HG02884 (cell line): Measurements from ENCODE around the gene AKAP10.
"Not testable (repeated sequence)": the region's sequence is repeated elsewhere in the genome, so short reads cannot be mapped to it uniquely, and the experiment has no call there.

Experiments used
- ATAC-seq: cut with Tn5 transposase; IDR thresholded peaks from one replicate; pipeline ENCODE4 v1.9.1; 2021; ENCODE audit warnings: mild to moderate bottlenecking, moderate library complexity; ENCODE audit not compliant: unreplicated experiment

AKAP10 gene

DNA sequence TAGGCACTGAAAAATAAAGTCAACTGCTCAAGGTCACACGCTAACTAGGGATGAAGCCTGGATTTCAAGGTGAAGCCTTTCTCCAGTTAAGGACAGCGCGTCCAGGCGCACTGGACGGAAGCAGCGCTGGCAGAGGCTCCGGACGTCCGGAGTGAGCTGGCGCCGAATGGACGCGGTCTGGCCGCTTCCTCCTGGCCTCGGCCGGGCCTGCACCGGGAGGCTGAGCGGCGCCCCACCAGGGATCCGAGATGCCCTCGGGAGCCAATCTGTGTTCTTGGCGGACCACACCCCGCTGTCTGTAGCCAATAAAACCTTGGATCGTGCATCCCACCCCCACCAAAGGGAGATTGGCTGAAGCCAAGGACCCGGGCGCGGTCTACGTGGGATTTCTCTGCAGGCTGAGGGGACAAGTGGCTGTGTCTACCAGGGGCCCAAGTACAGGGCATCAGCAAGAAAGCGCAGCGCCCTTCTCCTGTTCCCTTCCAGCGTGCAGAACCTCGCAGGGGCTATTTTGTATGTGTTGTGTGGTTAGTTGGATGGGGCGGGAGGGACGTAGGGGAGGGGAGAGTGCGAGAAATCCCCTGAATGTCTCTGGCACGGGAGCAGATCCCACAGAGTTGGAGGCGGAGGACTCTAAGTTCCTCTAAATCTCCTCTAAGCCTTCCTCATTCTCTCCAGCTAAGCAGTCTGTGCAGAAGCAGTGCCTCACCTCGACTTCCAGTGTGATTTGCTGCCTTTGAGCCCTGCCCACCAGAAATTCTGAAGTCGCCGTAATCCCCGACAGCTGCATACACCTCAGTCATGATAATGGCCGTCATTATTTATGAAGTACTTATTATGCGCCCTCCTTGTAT is 2.5 kb upstream of the AKAP10 start:
- ATAC-seq: no peak

DNA sequence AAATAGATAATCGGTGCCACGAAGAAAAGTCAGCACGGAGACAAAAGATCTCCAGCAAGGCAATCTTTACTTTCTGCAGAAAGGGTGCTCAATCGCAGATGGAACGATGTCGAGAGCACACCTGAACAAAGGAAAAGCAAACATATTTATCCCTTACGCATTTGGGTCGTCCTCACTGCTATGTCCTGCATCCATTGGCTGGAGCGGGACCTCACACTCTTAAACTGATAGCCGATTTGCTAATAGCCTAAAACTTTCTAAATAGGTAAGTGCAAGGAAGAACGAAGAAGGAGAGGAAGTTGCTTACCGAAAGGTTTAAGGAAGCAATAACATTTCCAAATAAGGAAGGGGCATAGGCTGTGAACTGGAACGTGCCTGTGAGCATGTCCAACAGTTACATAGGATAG is 1.2 kb upstream of the AKAP10 start:
- no peak for ATAC-seq

DNA sequence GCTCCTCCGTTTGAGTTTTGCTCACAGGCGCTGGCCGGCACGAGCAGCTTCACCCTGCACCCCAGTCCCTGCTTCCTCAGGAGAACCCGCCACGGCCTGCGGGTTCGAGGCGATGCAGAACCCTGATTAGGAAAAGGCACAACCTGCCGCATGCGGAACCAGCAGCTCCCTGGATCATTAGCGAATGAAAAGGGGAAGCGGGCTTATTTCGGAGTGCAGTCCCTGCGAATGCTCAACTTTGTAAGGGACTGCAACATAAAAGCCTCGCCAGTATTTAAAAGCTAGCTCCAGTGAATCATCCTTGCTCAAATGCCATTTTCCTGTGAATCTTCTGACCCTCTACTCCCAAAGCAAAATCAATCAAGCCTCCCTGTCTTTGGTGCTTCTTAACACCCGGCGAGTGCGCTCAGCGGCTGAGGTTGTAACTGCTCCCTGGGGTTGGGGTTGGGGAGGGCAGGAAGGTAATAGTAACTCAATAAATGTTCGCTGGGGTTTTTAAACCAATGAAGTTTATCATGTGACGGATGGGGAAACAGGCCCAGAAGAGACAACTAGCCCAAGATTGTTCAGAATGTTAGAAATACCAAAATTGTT is 678 bp upstream of the AKAP10 start:
- ATAC-seq: peak; percentile 30

DNA sequence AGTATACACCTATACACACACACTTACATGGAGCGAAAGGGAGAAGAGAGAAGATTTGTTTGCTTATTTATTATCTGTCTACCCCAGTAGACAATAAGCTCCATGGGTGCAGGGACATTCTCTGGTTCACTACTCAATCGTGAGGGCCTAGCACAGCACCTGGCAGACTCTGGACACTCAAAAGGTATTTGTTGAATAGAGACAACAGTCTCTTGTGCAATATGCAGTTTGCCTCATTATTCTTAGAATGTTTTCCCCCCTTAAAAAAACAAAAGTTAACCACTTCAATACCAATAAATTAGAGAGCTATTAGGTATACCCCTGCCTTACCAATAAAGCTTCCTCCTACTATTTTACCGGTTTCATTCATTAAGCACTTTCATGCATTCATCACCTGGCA is 2.0 kb downstream of the AKAP10 start:
- ATAC-seq: no peak

DNA sequence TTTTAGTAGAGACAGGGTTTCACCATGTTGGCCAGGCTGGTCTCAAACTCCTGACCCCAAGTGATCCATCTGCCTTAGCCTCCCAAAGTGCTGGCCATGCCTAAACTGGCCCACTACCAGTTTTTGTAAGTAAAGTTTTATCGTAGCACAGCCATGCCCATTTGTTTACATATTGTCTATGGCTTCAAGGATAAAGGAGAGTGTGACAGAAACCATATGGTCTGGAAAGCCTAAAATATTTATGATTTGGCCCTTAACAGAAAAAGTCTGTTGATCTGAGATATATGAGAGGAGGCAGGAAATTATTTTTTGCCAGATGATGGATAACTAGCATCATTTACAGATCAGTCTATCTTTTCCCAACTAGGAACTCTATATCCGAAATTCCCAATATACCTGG is 4.5 kb downstream of the AKAP10 start:
- ATAC-seq: no peak

DNA sequence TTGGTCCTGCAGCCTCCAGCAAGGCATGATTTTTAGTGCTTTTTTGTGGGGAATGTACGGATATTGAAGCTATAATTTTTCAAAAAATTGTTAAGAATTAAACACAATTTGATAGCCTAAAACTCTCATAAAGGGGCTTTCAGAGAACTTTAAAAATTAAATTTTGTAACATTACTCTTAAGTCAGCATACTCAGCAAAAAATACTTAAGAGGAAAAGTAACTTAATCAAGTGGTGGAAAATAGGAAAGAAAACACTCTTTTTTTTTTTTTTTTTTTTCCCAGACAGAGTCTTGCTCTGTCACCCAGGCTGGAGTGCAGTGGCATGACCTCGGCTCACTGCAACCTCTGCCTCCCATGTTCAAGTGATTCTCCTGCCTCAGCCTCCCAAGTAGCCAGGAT is 14.7 kb downstream of the AKAP10 start:
- ATAC-seq: not testable (repeated sequence)

DNA sequence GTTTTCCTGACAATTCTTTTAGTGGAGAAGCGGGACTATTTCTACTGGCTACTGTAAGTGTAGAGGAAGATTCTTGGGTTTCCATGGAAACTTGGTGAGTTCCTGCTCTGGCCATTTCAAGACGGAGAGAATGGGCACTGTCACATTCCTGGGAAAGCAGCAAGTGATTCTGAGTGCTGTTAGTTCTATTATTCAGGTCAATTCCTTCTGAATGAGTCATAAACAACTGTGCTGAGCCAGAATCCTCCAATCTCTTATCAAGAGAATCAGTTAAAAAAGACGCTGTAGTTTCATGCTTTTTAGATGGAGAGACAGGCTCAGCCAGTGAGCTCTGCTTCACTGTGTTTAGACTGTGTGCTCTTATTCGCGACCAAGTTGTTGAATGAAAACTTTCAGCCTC is 19.6 kb downstream of the AKAP10 start:
- no peak for ATAC-seq

DNA sequence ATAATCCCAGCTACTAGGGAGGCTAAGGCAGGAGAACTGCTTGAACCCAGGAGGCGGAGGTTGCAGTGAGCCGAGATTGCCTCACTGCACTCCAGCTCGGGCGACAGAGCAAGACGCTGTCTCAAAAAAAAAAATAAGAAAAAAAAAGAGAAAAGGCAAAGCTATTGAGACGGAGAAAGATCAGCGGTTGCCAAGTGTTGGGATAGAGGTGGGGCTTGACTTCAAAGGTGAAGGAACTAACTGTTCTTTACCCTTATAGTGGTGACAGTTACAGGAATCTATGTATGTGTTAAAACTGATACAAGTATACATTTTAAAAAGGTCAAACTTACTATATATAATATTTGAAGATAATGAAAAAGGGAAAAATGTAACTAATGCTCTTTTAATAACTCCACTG is 22.5 kb downstream of the AKAP10 start:
- no peak for ATAC-seq

DNA sequence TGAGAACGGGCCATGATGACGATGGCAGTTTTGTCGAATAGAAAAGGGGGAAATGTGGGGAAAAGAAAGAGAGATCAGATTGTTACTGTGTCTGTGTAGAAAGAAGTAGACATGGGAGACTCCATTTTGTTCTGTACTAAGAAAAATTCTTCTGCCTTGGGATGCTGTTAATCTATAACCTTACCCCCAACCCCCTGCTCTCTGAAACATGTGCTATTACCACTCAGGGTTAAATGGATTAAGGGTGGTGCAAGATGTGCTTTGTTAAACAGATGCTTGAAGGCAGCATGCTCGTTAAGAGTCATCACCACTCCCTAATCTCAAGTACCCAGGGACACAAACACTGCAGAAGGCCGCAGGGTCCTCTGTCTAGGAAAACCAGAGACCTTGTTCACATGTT is 26.2 kb downstream of the AKAP10 start:
- not testable (repeated sequence) for ATAC-seq

DNA sequence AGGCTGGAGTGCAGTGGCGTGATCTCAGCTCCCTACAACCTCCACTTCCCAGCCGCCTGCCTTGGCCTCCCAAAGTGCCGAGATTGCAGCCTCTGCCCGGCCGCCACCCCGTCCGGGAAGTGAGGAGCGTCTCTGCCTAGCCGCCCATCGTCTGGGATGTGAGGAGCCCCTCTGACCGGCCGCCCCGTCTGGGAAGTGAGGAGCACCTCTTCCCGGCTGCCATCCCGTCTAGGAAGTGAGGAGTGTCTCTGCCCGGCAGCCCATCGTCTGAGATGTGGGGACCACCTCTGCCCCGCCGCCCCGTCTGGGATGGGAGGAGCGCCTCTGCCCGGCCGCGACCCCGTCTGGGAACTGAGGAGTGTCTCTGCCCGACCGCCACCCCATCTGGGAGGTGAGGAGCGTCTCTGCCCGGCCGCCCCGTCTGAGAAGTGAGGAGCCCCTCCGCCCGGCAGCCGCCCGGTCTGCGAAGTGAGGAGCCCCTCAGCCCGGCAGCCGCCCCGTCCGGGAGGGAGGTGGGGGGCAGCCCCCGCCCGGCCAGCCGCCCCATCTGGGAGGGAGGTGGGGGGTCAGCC is 26.9 kb downstream of the AKAP10 start:
- ATAC-seq: not testable (repeated sequence)

DNA sequence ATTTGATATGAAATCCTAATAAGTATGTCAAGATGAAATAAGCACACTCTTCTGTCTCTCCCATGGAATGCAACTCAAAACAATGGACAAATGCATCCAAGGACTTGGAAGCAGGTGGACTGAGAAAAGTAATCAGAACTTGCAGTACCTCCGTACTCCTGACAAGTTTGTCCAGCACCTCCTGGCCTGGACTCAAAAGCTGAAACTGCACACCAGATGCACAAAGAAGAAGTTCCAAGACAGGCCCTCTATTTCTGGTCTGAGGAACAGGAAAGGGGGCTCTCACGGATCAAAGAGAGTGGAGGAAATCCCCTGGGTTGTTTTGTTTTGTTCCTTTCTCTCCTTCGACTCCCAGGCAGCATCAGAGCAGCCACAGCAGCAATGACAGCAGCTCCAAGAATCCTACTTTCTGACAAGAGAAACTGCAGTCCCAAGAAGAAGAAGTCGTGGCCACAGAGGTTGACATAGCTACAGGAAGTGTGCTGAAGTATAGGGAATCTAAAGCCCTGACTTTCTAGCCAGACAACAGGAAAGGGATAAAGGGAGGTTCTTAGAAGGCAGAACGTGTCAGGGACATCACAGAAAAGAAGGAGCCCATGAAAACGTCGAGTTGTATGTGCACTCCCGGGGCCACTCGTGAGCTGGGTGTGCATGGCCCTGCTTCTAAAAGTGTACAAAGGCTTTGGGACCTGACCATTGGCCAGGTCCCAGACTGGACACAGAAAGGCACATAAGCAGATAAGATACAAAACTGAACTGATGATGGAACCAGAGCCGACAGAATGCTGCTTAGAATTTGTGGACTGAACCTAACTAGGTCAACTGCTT is 29.3 kb downstream of the AKAP10 start:
- ATAC-seq: no peak

DNA sequence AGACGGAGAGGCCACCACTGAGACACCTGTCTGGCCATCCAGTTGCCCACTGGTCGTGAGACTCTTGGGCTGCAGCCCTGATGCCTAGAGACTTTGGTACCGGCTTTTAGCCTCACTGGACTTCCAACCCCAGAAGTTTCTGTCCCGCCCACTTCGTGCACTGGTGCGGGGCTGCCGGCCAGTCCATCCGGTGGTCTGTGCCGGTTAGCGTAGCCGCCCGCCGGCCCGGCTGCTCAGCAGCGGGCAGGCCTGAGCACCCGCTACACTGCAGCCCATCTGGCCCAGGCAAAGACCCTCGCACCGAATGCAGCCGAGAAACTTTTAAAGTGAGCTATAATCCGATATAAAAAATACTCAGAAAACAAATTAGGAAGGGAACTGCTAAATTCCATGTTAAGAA is 30.7 kb downstream of the AKAP10 start:
- ATAC-seq: no peak

DNA sequence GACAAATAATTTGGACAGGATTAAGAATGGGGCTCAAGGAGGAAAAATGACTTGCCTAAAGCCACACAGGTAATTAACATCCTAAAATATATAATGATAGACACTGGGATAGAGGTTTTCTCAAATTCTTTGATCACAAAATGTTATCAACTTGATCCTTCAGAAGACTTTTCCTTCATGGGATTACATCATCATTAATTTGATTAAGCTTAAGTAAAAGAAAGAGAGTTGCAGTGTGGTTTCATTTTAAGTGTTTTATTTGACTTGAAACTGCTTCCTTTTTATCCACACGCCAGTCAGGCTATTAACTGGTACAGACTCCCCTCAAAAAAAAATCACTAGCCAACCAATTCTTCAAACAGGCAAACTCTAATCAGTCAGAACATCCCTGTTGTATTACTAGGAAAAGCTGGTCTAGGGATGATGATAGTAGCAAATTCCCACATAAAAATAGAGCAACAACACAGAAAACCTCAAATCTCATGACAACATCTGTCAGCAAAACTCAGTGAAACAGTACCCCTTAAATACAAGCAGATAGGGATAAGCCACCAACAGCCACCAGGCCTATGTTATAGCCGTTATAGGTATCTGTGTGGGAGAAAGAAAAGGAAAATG is 32.5 kb downstream of the AKAP10 start:
- ATAC-seq: no peak

DNA sequence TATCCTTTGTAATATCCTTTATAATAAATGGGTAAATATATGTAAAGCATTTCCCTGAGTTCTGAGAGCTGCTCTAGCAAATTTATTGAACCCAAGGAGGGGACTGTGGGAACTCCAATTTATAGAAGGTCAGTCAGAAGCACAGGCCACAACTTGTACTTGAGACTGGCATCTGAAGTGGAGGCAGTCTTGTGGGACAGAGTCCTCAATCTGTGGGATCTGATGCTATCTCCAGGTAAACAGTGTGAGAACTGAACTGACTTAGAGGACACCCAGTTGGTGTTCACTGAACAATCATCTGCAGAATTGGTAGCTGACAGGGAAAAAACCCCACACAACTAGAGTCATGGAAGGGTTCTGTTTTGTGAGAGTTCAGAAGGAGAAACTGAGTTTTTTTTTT is 34.0 kb downstream of the AKAP10 start:
- no peak for ATAC-seq

DNA sequence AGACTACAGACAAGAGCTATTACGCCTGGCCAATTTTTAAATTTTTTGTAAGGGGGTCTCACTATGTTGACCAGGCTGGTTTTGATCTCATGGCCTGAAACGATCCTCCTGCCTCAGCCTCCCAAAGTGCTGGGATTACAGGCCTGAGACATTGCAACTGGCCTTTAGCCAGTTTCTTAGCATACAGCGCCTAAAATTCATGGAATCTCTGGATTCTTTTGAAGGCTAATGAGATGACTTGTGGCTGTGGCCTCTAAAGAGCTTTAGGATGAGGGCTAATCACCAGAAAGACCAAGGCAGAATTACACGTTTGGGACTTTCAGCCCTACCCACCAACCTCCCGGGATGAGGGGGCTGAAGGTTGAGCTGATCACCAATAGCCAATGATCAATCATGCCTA is 34.6 kb downstream of the AKAP10 start:
- no peak for ATAC-seq

DNA sequence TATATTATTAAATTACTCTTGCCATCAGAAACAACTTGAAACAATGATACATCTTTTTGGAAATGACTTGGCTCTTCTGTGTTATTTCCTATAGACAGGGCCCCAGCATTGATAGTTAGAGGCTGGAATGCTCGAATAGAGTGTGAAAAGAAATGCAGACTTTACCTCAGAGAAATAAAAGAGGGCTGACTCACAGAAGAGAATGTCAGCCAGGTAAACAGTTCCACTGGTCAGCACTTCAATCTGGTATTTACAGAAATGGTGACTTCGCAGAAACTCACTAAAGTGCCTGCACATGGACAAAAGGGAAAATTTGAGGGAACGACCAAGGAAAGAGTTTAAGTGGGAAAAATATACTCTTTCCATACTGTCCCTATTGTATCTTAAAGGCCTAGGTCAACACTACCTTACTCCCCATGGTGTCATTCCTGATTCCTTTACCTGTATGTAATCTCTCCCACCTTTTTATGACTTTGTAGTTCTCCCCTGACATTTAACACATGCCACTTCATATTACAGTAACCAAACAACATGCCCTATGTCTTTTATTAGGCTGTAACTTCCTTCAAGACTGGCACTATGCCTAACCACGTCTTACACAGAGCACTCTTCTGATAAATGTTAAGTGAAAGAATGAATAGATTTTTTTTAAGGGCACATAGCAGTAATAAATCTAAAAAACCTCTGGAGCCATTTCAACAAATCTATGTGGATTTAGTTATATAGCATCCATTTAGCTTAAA is 36.7 kb downstream of the AKAP10 start:
- no peak for ATAC-seq

DNA sequence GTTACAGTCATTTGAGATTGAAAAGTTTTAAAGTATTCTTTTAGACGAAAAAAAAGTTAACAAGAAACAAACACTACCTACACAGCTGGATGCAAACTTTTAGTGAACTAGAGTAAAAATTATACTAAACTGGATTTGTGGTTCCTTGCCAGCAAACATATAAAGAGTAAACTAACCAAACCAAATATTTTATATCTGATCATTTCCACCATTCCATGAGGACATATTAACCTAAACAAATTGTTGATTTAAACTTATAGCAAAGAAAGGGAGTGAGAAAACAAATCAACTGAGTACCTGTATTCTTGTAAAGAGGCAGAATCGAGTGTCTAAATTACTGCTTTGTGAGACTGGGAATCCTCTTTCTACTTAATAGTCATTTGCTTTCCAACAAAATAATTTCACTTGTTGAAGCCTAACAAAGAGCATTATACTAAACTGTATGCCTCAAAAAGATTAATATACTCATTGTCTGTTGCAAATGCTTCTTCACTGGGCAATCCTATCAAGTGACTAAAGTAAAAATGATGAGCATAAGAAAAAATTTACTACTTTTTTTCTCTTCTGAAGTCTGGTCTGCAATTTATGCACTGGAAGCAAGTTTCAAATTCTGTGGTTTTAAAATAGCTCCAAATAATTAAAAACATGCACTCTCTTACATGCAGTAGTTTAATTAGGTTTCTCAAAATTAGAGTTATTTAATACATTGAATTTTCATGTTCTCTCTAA is 37.5 kb downstream of the AKAP10 start:
- no peak for ATAC-seq

DNA sequence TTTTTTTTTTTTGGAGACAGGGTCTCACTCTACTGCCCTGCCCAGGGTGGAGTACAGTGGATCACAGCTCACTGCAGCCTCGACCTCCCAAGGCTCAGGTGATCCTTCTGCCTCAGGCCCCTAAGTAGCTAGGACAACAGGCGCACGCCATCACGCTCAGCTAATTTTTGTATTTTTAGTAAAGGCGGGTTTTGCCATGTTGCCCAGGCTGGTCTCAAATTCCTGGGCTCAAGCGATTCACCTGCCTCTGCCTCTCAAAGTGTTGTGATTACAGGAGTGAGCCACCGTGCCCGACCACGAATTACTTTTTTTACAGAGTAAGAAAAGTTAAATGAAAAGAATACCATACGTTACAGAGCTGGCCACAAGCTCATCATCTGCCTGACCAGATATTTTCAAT is 38.9 kb downstream of the AKAP10 start:
- ATAC-seq: no peak

DNA sequence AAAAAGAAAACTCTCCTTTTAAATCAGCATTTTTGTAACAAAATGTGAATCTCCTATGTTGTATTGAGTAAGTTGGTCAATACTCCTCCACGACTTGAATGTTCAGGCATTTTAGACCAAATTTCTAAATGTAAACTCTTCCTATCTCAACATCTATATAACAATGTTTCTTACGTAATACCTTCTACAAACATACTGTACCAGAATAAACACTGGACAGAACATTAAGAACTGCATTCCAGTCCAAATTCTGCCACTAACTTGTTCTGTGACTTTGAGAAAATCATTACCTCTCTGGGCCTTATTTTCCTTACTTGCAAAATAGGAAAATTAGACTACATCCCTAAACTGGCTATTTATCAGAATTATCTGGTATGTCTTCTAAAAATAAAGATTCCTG is 40.1 kb downstream of the AKAP10 start:
- ATAC-seq: no peak

DNA sequence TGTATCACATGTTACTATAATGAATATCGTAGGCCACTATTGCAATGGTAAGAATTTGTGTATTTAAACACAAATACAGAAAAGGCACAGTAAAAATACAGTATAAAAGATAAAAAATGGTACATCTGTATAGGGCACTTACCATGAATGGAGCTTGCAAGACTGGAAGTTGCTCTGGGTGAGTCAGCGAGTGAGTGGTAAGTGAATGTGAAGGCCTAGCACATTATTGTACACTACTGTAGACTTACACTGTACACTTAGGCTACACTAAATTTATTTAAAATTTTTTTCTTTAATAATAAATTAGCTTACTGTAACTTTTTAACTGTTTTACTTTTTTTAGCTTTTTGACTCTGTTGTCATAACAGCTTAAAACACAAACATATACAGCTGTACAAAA is 42.5 kb downstream of the AKAP10 start:
- no peak for ATAC-seq
